Measurements from ENCODE around the gene THOC6. TPM values are rescaled to one million over a fixed set of nuclear protein-coding genes. Genes with fewer than 3 reads are reported as not detected.

The THOC6 gene
- total and polyA plus RNA-seq, 9 of the 15 experiments (the other 6 are each of a cell fraction or from before 2014, with no cell fraction given), result 2.5 to 65.4 (median 42.3) TPM

GRCh38 chr16:3004781-3005284 is 19.0 kb upstream of the THOC6 start (continued):
- TF ChIP-seq ZSCAN29 (IDR thresholded peaks at IDR 0.05) (no peak), STAG1 (CRISPR knock-in tag; IDR thresholded peaks at IDR 0.05; ENCODE audit: borderline replicate concordance) (no peak), MLLT1 (IDR thresholded peaks at IDR 0.05) (0 out of 4 replicates have a peak, but pooled peaks of 1 of the 2 experiments have one; percentile 51), CBFA2T2 (conservative IDR thresholded peaks at IDR 0.05) (no peak), SUPT5H (IDR thresholded peaks at IDR 0.05) (peak; percentile 53), ZBTB33 (CRISPR knock-in tag; IDR thresholded peaks at IDR 0.05) (no peak), HSF4 (CRISPR knock-in tag; IDR thresholded peaks at IDR 0.05; ENCODE audit: borderline replicate concordance) (no peak), DACH1 (IDR thresholded peaks at IDR 0.05; ENCODE audit: partially characterized antibody) (no peak), GTF2B (IDR thresholded peaks at IDR 0.05; ENCODE audit: extremely low read depth, insufficient read length) (no peak), NCOA2 (IDR thresholded peaks at IDR 0.05; ENCODE audit: partially characterized antibody in 2 of 2) (no peak), MAZ (CRISPR knock-in tag; conservative IDR thresholded peaks at IDR 0.05 in 1 of 2, IDR thresholded peaks at IDR 0.05 in 1 of 2) (peak in 1 of 2 experiments; percentile 70; a peak in 2 of 4 replicates), USF2 (CRISPR knock-in tag; IDR thresholded peaks at IDR 0.05) (peak; percentile 64), GTF3C2 (IDR thresholded peaks at IDR 0.05; ENCODE audit: borderline replicate concordance, extremely low read depth, insufficient read length) (no peak), MLX (CRISPR knock-in tag; conservative IDR thresholded peaks at IDR 0.05) (no peak)

All from K562 (cell line).